ENCODE results near the gene CNGA3. TPM values are rescaled to one million over a fixed set of nuclear protein-coding genes. Genes with fewer than 3 reads are reported as not detected.

The CNGA3 gene
- total RNA-seq, 1 donor from 2014 or later: 0.21 TPM

- Histone ChIP-seq H3K36me3 (ENCODE audit: control insufficient read depth, insufficient read depth, low read length) (no peaks in the 10 kb centered on the region), H3K4me3 (ENCODE audit: low read depth, low read length) (no peak overlapping the region), H3K27me3 (ENCODE audit: control insufficient read depth, insufficient read depth, low read length) (no peaks in the 10 kb centered on the region)
- no peak for DNase-seq (ENCODE audit: low read depth)
- TF ChIP-seq CTCF (IDR thresholded peaks at IDR 0.05; ENCODE audit: insufficient read depth, low read length, poor library complexity, severe bottlenecking): no peak
Measured at GRCh38 chr2:98333922-98334321, 12.3 kb upstream of the CNGA3 start.

DNA sequence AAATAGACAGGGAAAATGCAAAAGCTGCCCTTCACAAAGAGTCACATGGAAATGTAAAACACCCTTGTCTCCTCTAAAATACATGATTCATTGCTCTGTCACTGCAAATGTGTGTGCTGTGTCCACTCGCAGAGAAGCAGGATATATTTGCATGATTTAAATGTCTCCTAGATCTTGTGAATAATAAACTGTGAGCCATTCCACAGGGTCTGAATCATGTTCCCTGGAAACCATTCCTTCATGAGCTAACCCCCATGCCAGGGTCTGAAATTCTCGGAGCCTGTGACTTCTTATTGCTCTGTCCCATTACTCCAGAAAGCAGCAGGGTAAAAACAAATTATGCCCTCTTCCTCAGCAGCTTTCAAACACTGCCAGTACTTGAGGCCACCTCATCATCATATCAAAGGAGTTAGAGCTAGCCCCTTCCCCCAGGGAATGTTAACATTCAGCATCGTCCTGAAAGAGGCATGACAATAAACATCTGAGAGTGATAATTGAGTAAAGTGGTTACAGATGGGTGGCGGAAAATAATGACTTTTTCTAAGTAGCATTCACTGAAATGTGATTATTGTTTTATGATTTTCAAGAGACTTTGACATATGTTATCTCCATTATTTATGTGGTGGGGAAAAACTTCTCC, 11.7 kb upstream of the CNGA3 start:
- Histone ChIP-seq H3K27me3 (ENCODE audit: control insufficient read depth, insufficient read depth, low read length) (no peaks in the 10 kb centered on the region), H3K4me3 (ENCODE audit: low read depth, low read length) (no peak overlapping the region), H3K36me3 (ENCODE audit: control insufficient read depth, insufficient read depth, low read length) (no peaks in the 10 kb centered on the region)
- no peak for TF ChIP-seq CTCF (IDR thresholded peaks at IDR 0.05; ENCODE audit: insufficient read depth, low read length, poor library complexity, severe bottlenecking)
- peak; percentile 86 for DNase-seq (ENCODE audit: low read depth)

- no peak for TF ChIP-seq CTCF (IDR thresholded peaks at IDR 0.05; ENCODE audit: insufficient read depth, low read length, poor library complexity, severe bottlenecking)
- DNase-seq (ENCODE audit: low read depth): no peak
- no peak overlapping the region for H3K4me3 ChIP-seq (ENCODE audit: low read depth, low read length)
- no peaks in the 10 kb centered on the region for H3K27me3 ChIP-seq (ENCODE audit: control insufficient read depth, insufficient read depth, low read length)
- no peaks in the 10 kb centered on the region for H3K36me3 ChIP-seq (ENCODE audit: control insufficient read depth, insufficient read depth, low read length)
Measured at GRCh38 chr2:98335271-98335670, 11.0 kb upstream of the CNGA3 start.

GRCh38 chr2:98341241-98341640, 5.0 kb upstream of the CNGA3 start:
- H3K4me3 ChIP-seq (ENCODE audit: low read depth, low read length): no peak overlapping the region
- H3K36me3 ChIP-seq (ENCODE audit: control insufficient read depth, insufficient read depth, low read length): no peaks in the 10 kb centered on the region
- no peak for TF ChIP-seq CTCF (IDR thresholded peaks at IDR 0.05; ENCODE audit: insufficient read depth, low read length, poor library complexity, severe bottlenecking)
- DNase-seq (ENCODE audit: low read depth): no peak
- H3K27me3 ChIP-seq (ENCODE audit: control insufficient read depth, insufficient read depth, low read length): peaks cover 4% of the 10 kb centered on the region

DNA sequence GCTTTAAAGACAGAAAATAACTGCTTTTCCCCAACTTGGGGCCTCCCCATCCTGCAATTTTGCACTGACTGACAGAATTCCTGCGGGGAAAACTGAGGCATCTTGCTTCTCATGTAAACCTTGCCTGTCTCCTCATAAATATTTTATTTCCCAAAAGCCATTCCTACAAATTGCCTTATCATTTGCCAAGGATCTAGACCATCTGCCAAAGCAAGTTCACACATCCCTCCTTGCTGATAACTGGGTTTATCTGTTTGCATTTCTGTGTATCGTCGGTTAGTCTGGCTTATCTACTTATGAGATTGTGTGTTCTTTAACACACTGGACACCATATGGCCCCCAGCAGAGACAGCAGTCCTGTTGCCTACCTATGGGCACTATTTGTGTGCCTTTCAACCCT, 3.0 kb upstream of the CNGA3 start:
- no peak for DNase-seq (ENCODE audit: low read depth)
- H3K36me3 ChIP-seq (ENCODE audit: control insufficient read depth, insufficient read depth, low read length): no peaks in the 10 kb centered on the region
- no peak overlapping the region for H3K4me3 ChIP-seq (ENCODE audit: low read depth, low read length)
- H3K27me3 ChIP-seq (ENCODE audit: control insufficient read depth, insufficient read depth, low read length): peaks cover 25% of the 10 kb centered on the region
- no peak for TF ChIP-seq CTCF (IDR thresholded peaks at IDR 0.05; ENCODE audit: insufficient read depth, low read length, poor library complexity, severe bottlenecking)
